ENCODE results near the gene BBS10. TPM values are rescaled to one million over a fixed set of nuclear protein-coding genes. Genes with fewer than 3 reads are reported as not detected.
"Not testable (repeated sequence)": the region's sequence is repeated elsewhere in the genome, so short reads cannot be mapped to it uniquely, and the experiment has no call there.

BBS10 gene
- total RNA-seq, 1 experiment from 2014 or later = 8.9 TPM

- no peak for DNase-seq (ENCODE audit: low read depth)
Measured at GRCh38 chr12:76329606-76330005, 18.6 kb downstream of the BBS10 start.

- DNase-seq (ENCODE audit: low read depth) = peak; percentile 83
Measured at GRCh38 chr12:76329159-76329558, 19.1 kb downstream of the BBS10 start.

- not testable (repeated sequence) for DNase-seq (ENCODE audit: low read depth)
Measured at GRCh38 chr12:76319595-76320319, 28.5 kb downstream of the BBS10 start.

- DNase-seq (ENCODE audit: low read depth) = peak; percentile 25
Measured at GRCh38 chr12:76318773-76319594, 29.2 kb downstream of the BBS10 start.

GRCh38 chr12:76317976-76318375 lies 30.2 kb downstream of the BBS10 start:
- no peak for DNase-seq (ENCODE audit: low read depth)

GRCh38 chr12:76316468-76316867 lies 31.7 kb downstream of the BBS10 start:
- DNase-seq (ENCODE audit: low read depth) = no peak

- no peak for DNase-seq (ENCODE audit: low read depth)
Measured at GRCh38 chr12:76313299-76313698, 34.9 kb downstream of the BBS10 start.

- no peak for DNase-seq (ENCODE audit: low read depth)
Measured at GRCh38 chr12:76312315-76312714, 35.9 kb downstream of the BBS10 start.

GRCh38 chr12:76311796-76312195 lies 36.4 kb downstream of the BBS10 start:
- DNase-seq (ENCODE audit: low read depth) = peak; percentile 47

- DNase-seq (ENCODE audit: low read depth) = peak; percentile 75
Measured at GRCh38 chr12:76310110-76310509, 38.1 kb downstream of the BBS10 start.

GRCh38 chr12:76308866-76309265 lies 39.3 kb downstream of the BBS10 start:
- DNase-seq (ENCODE audit: low read depth) = no peak

GRCh38 chr12:76307083-76307482 lies 41.1 kb downstream of the BBS10 start:
- no peak for DNase-seq (ENCODE audit: low read depth)

GRCh38 chr12:76303989-76304460 lies 44.2 kb downstream of the BBS10 start:
- peak; percentile 52 for DNase-seq (ENCODE audit: low read depth)

GRCh38 chr12:76303365-76303764 lies 44.9 kb downstream of the BBS10 start:
- peak; percentile 73 for DNase-seq (ENCODE audit: low read depth)

- no peak for DNase-seq (ENCODE audit: low read depth)
Measured at GRCh38 chr12:76300297-76300665, 47.9 kb downstream of the BBS10 start.

GRCh38 chr12:76299536-76300296 lies 48.5 kb downstream of the BBS10 start:
- DNase-seq (ENCODE audit: low read depth) = peak; percentile 36

Other genes with a start within 250 kb of the BBS10 start
- gene OSBPL8, start 211.4 kb upstream of the BBS10 start, total RNA-seq (2014; rRNA removed; shearing (Covaris generic)) = 32.0 and 44.2 TPM in 2 replicates

Data from M059J (cell line).